Activated CD8-positive, alpha-beta memory T cell treated with anti-CD3 and anti-CD28 coated beads for 36 hours (primary cell): Measurements from ENCODE around the gene ZMAT5. TPM values are rescaled to one million over a fixed set of nuclear protein-coding genes. Genes with fewer than 3 reads are reported as not detected.

ENCODE experiments used
- CTCF ChIA-PET: fragments of 350-600 bp; sonication (Branson Sonifier 250); formaldehyde crosslinking; loops from one replicate; lab custom pipeline; 2021; ENCODE audit warnings: antibody characterized with exemption; lab: Charles Lee
- POLR2A ChIA-PET: fragments of 350-600 bp; sonication (Branson Sonifier 250); formaldehyde crosslinking; loops from one replicate; lab custom pipeline; 2021; ENCODE audit warnings: antibody characterized with exemption; lab: Charles Lee
- total RNA-seq, 2 experiments: library from RNA; stranded (reverse); gene quantifications; one replicate each; pipeline ENCODE4 v1.2.3, GENCODE V29; 2021

The ZMAT5 gene
- total RNA-seq, 2 experiments from 2014 or later = 22.4 to 25.3 TPM

GRCh38 chr22:29737251-29738117, 29.3 kb downstream of the ZMAT5 start:
- POLR2A ChIA-PET = no interaction called here
- CTCF ChIA-PET = no interaction called here

DNA sequence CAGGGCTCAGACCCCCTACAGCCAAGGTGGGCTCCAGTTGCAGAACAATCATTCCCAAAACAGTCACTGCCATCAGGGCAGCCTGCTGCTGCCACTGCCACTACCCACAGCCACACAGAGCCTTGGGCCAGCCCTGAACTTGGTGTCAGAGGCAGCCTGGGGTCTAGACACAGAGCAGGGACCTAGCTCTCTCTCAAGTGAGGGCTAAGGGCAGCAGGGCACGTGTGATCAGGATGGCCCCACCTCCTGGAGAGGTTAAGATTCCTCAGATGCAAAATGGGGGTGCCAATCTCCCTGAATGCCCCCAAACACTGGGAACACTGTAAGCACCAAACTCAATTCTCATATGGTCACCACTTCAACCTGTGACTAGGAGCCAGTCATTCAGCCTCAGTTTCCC, 31.4 kb downstream of the ZMAT5 start:
- CTCF ChIA-PET = no interaction called here
- POLR2A ChIA-PET = no interaction called here

DNA sequence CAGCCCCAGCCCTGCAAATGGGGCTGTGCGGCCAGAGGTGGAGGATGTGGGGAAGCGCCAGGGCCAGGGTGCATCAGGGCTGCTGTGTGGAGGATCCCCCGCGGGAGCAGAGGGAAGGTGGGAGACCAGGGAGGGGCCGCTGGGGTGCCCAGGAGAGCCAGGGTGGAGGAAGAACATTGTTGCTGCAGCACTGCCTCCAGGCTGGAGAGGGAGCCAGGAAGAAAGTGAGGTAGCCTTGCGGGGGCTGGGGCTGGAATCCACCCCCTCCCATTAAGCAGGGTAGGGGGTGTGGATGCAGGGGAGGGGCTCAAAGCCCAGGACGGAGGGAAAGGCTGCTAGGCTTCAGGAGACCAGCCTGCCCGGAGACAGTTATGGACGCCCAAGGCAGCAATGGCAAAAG, 32.0 kb downstream of the ZMAT5 start:
- ChIA-PET POLR2A (no interaction called here), CTCF (no interaction called here)

GRCh38 chr22:29734406-29734805, 32.4 kb downstream of the ZMAT5 start:
- ChIA-PET POLR2A (no interaction called here), CTCF (no interaction called here)

GRCh38 chr22:29733362-29734201, 33.2 kb downstream of the ZMAT5 start:
- ChIA-PET POLR2A (no interaction called here), CTCF (no interaction called here)

GRCh38 chr22:29732883-29733282, 33.9 kb downstream of the ZMAT5 start:
- ChIA-PET POLR2A (no interaction called here), CTCF (no interaction called here)

DNA sequence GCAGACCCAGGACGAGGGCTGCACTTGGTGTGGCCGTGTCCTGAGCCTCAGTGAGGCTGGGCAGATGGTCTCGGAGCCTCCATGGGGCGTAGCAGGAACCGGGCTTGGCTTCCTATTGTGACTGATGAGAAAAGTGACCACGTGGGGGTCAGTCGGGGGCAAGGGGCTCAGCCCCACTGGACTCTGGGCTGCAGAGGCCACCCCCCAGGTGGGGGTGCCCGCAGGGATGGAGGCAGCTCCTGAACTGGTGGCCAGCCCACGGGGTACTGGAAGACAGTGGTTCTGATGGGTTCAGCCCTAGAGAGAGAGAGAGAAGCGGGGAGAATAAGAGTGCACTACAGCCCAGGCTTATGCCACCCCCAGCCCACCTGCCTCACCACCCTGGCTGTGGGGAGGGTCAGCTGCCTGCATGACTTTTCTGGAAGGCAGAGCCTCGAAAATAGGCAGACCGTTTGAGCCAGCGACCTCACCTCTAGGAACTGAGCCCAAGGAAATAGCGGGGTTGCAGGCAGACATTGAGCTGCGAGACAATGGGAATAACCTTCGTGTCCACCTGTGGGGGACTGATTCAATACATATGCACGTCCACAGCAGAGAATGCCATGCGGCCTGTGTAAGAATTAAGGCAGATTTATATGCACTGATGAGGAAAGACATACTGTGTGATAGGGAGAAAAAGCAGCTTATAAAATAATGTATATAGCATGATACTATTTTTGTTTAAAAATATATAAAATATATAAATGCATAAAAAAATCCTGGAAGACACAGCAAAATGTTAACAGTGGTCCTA, 35.6 kb downstream of the ZMAT5 start:
- ChIA-PET CTCF (no interaction called here), POLR2A (no interaction called here)

GRCh38 chr22:29729161-29729560, 37.6 kb downstream of the ZMAT5 start:
- ChIA-PET POLR2A (no interaction called here), CTCF (no interaction called here)

DNA sequence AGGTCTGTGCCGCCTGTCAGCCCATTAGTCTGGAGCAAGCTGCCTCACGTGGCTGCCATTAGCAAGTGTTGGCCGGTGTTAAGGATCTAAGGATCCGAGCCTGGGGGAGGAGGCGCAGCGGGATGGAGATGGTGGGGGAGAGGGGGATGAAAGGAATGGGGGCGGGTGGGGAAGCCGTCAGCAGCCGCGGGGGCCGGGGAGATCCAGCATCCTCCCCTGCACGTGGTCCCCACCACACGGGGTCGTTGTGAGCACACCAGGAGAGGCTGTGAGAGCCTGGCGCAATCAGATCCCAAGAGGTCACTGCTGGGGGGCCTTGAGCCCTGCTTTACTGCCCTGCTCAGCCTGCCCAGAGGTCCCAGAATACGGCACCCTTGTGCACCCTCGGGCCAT, 39.7 kb downstream of the ZMAT5 start:
- CTCF ChIA-PET = no interaction called here
- POLR2A ChIA-PET = interaction anchor here (0.7 kb wide), 1 partner anchor 80 kb away, joined by 8 read pairs; no protein-coding TSS in a partner anchor

DNA sequence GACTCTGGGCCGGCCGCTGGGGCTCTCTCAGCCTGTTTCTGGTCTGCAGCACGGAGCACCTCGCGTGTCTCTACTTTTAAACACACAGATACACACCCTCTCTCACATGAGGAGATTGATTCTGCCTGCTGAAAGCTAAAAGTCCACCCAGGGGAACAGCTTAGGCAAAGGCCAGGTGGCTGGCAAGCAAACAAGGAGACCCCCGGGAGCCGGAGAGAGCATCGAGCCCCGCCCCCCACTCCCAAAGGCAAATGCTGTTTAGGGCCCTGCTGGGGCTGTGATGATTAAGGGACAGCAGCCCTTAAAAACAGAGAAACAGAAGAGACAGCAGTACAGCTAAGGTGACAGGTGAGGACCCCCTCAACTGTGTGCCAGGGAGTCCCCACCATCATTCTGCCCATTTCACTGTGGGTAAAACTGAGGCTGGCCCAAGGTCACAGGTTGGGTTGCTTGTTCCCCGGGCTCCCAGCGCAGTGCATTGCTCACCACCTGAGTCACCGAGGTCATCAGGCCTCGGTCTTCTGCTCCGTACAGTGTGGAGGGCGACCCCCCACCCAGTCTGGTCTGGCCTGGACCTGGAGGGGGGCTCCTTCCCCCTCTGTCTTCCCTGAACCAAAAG, 40.2 kb downstream of the ZMAT5 start:
- ChIA-PET POLR2A (interaction anchor here (0.7 kb wide), 1 partner anchor 80 kb away, joined by 8 read pairs; no protein-coding TSS in a partner anchor), CTCF (no interaction called here)

DNA sequence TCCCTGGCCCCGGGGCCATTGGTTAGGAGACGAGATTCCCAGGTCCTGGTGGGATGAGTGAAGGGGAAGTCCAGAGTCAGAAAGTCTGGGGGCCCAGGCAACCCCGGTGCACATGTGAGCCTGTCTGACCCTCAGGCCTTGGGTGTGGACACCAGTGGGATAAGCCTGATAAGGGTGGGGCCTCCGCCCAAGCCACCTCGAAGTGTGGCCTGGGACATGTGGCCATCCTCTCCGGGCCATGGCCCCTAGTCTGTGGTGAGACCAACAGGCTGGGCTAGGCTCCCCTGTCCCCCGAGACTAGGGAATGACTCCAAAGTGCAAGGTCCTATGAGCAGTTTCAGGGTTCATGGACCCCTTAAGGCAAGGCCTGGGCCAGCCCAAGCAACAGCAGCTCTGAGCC, 40.7 kb downstream of the ZMAT5 start:
- ChIA-PET POLR2A (interaction anchor here (0.7 kb wide), 1 partner anchor 81 kb away, joined by 8 read pairs; no protein-coding TSS in a partner anchor), CTCF (no interaction called here)

DNA sequence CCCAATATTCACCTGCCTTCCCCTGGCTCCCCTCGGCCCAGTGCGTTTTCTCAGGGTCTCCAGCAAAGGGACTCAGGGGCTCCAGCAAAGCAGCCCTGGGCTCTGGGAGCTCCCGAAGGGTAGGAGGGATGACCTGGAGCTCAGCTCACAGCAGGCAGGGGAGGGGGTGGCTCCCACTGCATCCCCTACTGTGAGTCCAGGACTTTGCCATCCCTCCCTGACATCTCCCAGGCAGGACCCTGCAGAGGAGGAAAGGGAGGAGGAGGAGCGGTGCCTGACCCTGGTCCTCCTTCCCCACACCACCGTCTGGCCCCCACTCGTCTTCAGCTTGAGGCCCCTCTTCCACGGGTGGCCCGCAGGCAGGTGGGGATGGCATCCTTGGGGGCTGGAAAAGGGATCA, 42.0 kb downstream of the ZMAT5 start:
- ChIA-PET POLR2A (no interaction called here), CTCF (no interaction called here)

- POLR2A ChIA-PET = no interaction called here
- CTCF ChIA-PET = no interaction called here
Measured at GRCh38 chr22:29723766-29724165, 43.0 kb downstream of the ZMAT5 start.

DNA sequence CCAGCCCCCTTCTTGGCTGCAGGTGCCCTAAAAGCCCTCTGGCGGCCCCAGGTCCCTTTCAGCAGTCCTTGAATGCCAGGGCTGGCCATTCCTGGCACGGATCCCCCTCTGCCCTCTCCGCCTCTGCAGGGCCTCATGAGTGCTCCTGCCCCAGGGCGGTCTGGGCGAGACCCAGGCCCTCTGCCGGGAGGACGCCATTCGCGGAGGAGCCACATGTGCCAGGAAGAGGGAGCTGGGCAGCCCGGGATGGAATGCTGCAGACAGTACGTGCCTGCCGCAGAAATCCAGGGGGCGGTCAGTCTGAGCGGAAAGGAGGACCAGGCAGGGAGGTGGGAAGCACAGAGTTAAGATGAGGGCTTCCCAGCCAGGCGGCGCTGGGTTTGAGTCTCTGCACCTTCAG, 44.2 kb downstream of the ZMAT5 start:
- ChIA-PET POLR2A (interaction anchor here (0.7 kb wide), 1 partner anchor 55 kb away, joined by 5 read pairs; no protein-coding TSS in a partner anchor), CTCF (no interaction called here)

DNA sequence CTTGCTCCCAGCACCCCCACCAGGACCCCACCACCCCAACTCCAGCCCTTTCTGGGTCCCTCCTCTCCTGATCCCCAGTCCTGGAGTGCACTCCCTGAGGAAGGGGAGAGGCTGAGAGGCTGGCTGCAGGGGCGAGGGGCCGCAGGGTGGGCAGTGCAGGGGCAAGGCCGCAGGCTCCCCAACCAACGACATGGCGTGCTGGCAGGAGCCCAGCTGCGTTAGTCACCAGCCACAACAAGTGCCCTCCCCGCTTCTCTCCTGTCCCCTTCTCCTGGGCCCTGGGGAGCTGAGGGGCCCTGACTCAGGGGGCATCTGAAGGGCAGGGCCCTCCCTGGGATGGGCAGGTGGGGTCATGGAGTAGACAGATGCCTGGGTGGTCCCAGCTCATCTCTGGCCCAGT, 44.7 kb downstream of the ZMAT5 start:
- ChIA-PET CTCF (no interaction called here), POLR2A (interaction anchor here (0.7 kb wide), 1 partner anchor 54 kb away, joined by 5 read pairs; no protein-coding TSS in a partner anchor)

GRCh38 chr22:29720811-29721323, 45.9 kb downstream of the ZMAT5 start:
- ChIA-PET POLR2A (no interaction called here), CTCF (no interaction called here)

DNA sequence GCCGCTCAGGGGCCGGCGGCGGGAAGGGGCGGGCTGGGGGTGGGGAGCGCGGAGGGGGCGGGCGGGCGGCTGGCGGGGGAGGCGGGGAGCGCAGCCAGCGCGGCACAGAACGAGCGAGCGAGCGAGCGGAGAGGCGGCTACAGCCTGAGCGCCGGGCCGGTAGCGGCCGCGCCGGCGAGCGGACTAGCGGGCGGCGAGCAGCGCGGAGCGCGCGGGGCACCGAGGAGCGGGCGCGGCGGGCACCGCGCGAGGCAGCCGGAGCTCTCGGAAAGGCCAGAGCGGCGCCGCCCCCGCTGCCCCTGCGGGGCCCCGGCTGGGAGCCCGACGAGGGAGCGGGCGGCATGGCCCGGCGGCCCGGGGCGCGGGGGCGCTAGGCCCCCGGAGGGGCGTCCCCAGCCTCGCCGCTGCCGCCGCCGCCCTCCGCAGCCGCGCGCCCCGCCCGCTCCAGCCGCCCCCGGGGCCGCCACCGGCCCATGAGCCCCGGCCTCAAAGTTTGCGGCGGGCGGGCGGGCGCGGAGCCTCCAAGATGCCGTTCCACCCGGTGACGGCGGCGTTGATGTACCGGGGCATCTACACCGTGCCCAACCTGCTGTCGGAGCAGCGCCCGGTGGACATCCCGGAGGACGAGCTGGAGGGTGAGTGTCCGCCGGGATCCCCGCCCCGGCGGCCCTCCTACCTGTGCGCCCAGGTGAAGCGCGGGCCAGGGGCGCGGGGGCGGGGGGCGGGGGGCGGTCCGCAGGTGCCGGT, 46.7 kb downstream of the ZMAT5 start, which contains the start of gene CABP7:
Gene CABP7 (plus strand): TSS at position 105 of the 747 bp plus-strand sequence. CDS start 422 bp downstream, at position 527.
- POLR2A ChIA-PET = no interaction called here
- CTCF ChIA-PET = no interaction called here
